ENCODE results near the gene IQCK.

IQCK gene

GRCh38 chr16:19881028-19881427 is 163.0 kb downstream of the IQCK start:
- no peak overlapping the region for H3K27ac ChIP-seq (ENCODE audit: poor library complexity, severe bottlenecking)
- no peaks in the 10 kb centered on the region for H3K36me3 ChIP-seq (ENCODE audit: low read depth)
- TF ChIP-seq CTCF (IDR thresholded peaks at IDR 0.05; ENCODE audit: poor library complexity, severe bottlenecking): no peak
- no peak for DNase-seq (ENCODE audit: low spot score)
- H3K9me3 ChIP-seq (ENCODE audit: severe bottlenecking): no peaks in the 10 kb centered on the region
- no peak overlapping the region for H3K4me3 ChIP-seq (ENCODE audit: severe bottlenecking)
- H3K4me1 ChIP-seq (ENCODE audit: insufficient read depth, poor library complexity, severe bottlenecking): no peaks in the 10 kb centered on the region
- peaks cover 27% of the 10 kb centered on the region for H3K27me3 ChIP-seq (ENCODE audit: insufficient read depth, poor library complexity, severe bottlenecking)
- no peak for ATAC-seq (ENCODE audit: low read depth)

GRCh38 chr16:19881783-19882182 is 163.7 kb downstream of the IQCK start:
- DNase-seq (ENCODE audit: low spot score) (no peak), ATAC-seq (ENCODE audit: low read depth) (no peak)
- no peaks in the 10 kb centered on the region for H3K9me3 ChIP-seq (ENCODE audit: severe bottlenecking)
- no peak overlapping the region for H3K4me3 ChIP-seq (ENCODE audit: severe bottlenecking)
- H3K27ac ChIP-seq (ENCODE audit: poor library complexity, severe bottlenecking): no peak overlapping the region
- H3K36me3 ChIP-seq (ENCODE audit: low read depth): no peaks in the 10 kb centered on the region
- H3K4me1 ChIP-seq (ENCODE audit: insufficient read depth, poor library complexity, severe bottlenecking): no peaks in the 10 kb centered on the region
- H3K27me3 ChIP-seq (ENCODE audit: insufficient read depth, poor library complexity, severe bottlenecking): peaks cover 27% of the 10 kb centered on the region
- no peak for TF ChIP-seq CTCF (IDR thresholded peaks at IDR 0.05; ENCODE audit: poor library complexity, severe bottlenecking)

- Histone ChIP-seq H3K4me1 (ENCODE audit: insufficient read depth, poor library complexity, severe bottlenecking) (no peaks in the 10 kb centered on the region), H3K27ac (ENCODE audit: poor library complexity, severe bottlenecking) (no peak overlapping the region), H3K9me3 (ENCODE audit: severe bottlenecking) (no peaks in the 10 kb centered on the region), H3K4me3 (ENCODE audit: severe bottlenecking) (no peak overlapping the region), H3K36me3 (ENCODE audit: low read depth) (no peaks in the 10 kb centered on the region), H3K27me3 (ENCODE audit: insufficient read depth, poor library complexity, severe bottlenecking) (peaks cover 27% of the 10 kb centered on the region)
- ATAC-seq (ENCODE audit: low read depth) (no peak), DNase-seq (ENCODE audit: low spot score) (no peak)
- no peak for TF ChIP-seq CTCF (IDR thresholded peaks at IDR 0.05; ENCODE audit: poor library complexity, severe bottlenecking)
Measured at GRCh38 chr16:19882186-19882585, 164.1 kb downstream of the IQCK start.

GRCh38 chr16:19882646-19883045 is 164.6 kb downstream of the IQCK start:
- ATAC-seq (ENCODE audit: low read depth) (no peak), DNase-seq (ENCODE audit: low spot score) (no peak)
- no peak overlapping the region for H3K27ac ChIP-seq (ENCODE audit: poor library complexity, severe bottlenecking)
- no peaks in the 10 kb centered on the region for H3K4me1 ChIP-seq (ENCODE audit: insufficient read depth, poor library complexity, severe bottlenecking)
- H3K9me3 ChIP-seq (ENCODE audit: severe bottlenecking): no peaks in the 10 kb centered on the region
- peaks cover 27% of the 10 kb centered on the region for H3K27me3 ChIP-seq (ENCODE audit: insufficient read depth, poor library complexity, severe bottlenecking)
- no peak for TF ChIP-seq CTCF (IDR thresholded peaks at IDR 0.05; ENCODE audit: poor library complexity, severe bottlenecking)
- H3K4me3 ChIP-seq (ENCODE audit: severe bottlenecking): no peak overlapping the region
- no peaks in the 10 kb centered on the region for H3K36me3 ChIP-seq (ENCODE audit: low read depth)

- H3K4me3 ChIP-seq (ENCODE audit: severe bottlenecking): no peak overlapping the region
- DNase-seq (ENCODE audit: low spot score) (no peak), ATAC-seq (ENCODE audit: low read depth) (no peak)
- no peaks in the 10 kb centered on the region for H3K4me1 ChIP-seq (ENCODE audit: insufficient read depth, poor library complexity, severe bottlenecking)
- TF ChIP-seq CTCF (IDR thresholded peaks at IDR 0.05; ENCODE audit: poor library complexity, severe bottlenecking): no peak
- H3K27me3 ChIP-seq (ENCODE audit: insufficient read depth, poor library complexity, severe bottlenecking): peaks cover 27% of the 10 kb centered on the region
- no peaks in the 10 kb centered on the region for H3K9me3 ChIP-seq (ENCODE audit: severe bottlenecking)
- no peaks in the 10 kb centered on the region for H3K36me3 ChIP-seq (ENCODE audit: low read depth)
- no peak overlapping the region for H3K27ac ChIP-seq (ENCODE audit: poor library complexity, severe bottlenecking)
Measured at GRCh38 chr16:19883296-19883965, 165.4 kb downstream of the IQCK start.

Measured in RWPE2 (cell line).